Measurements from ENCODE around the gene SAT1.
"Not testable (repeated sequence)": the region's sequence is repeated elsewhere in the genome, so short reads cannot be mapped to it uniquely, and the experiment has no call there.

Gene SAT1

GRCh38 chrX:23782863-23783588 lies at the start of gene SAT1:
Gene SAT1 (plus strand): TSS chrX:23783173. CDS start chrX:23783352, 179 bp downstream.
- DNase-seq = peak; percentile 34

GRCh38 chrX:23736030-23736429 lies 46.9 kb upstream of the SAT1 start:
- no peak for DNase-seq

DNA sequence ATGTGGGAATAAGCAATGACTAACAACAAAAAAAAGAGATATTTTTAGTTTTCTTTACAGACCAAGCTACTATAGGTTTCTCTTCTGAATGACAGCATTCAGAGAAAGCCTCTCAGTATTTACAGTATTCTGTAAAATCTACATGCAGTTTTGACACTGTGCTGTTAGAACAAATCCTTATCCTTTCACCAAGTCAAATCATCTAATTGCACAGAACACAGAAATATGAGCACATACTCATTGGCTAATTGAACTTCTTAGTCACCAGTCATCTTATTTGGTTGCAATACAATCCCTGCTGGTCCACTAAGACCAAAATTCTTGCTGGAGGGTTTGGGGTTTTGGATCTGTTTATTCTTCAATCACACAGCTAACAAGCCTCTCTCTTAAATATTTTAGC lies 45.6 kb upstream of the SAT1 start:
- DNase-seq = no peak

- peak; percentile 46 for DNase-seq
These were observed 40.7 kb upstream of the SAT1 start for GRCh38 chrX:23742174-23742696.

DNA sequence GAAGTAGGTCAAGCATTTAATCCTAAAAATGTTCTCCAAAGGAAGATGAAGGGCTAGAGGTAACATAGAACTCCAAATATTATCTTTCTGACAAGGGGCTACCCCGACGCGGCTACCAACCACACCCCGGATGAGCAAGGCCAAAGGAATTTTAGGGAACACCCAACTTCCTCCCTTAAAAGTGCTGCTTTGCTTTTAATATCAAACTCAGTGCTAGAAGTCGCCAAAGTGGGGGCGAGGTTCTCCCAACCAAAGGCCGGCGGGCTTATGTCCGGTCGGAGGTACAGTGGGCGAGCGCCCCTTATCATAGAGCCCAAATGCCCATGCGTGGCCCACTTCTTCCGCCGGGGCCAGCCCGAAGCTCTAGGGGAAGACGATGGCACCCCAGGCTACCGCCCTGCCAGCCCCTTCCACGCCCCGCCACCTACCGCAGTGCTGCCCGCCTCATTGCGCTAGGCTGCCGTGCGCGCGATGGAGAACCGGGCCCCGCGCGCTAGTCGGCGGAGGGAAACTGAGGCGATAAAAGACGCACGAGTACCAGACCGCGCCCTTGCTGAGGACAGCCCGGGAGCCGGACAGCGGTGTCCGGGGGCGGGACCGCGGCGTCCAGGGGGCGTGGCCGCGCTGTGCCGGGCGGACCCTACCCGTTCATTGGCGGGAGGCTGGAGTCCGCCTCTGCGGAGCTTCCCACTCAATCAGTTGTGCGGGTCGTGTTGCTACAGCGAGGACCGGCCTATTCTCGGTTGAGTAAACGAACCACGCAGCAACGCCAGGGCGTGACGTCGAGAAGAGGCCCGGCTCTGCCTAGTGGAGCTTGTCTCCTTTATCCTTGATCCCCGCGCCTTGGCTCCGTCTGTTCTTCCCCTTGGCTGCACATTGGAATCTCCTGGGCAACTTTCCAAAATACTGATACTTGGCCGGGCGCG lies 40.0 kb upstream of the SAT1 start, which contains the start of gene ACOT9:
Gene ACOT9 (minus strand): TSS at position 580 of the 926 bp plus-strand sequence. CDS start 132 bp downstream, at position 448.
- DNase-seq = peak; percentile 76

DNA sequence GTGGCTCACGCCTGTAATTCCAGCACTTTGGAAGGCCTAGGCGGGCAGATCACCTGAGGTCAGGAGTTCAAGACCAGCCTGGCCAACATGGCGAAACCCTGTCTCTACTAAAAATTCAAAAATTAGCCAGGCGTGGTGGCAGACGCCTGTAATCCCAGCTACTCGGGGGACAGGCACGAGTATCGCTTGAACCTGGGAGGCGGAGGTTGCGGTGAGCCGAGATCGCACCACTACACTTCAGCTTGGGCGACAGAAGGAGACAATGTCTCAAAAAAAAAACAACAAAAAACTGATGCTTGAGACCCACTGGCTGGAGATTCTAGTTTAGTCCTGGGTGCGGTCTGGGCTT lies 39.4 kb upstream of the SAT1 start:
- not testable (repeated sequence) for DNase-seq

DNA sequence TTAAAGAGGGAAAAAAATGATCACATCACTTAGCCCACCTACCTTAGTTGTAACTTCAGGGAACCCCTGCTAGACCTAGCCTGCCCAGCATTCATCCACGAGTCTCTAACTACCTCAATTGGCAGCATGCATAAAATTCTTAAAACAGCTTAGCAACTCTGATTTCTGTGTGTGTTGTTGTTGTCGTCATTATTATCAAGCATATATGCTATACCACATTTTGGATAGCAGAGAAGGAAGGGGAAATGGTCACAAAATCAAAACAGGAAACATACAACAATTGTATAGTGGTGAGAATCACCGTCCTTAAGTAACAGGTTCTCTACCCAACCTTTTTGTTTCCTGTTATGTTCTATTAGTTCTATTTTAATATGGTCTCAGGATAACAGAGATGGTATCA lies 37.2 kb upstream of the SAT1 start:
- DNase-seq = no peak

DNA sequence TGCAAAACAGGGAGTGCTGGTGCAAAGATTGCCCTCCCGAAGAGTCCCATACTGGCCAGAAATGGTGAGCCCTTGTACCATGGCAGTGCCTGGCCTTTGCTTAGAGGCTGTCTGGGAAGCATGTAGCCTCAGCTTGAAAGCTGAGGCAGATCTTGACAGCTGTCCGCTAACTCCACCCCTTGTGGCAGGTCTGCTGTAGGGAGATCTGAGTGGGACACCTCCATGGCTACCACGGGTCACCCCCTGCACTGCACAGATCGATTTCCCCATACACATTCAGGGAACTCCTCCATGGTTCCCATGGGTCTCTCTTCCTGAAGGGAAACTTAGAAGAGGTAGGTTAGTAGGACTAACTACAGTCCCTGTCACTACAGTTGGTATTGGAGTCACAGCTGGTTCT lies 33.8 kb upstream of the SAT1 start:
- DNase-seq = no peak

- no peak for DNase-seq
These were observed 33.4 kb upstream of the SAT1 start for GRCh38 chrX:23749576-23749975.

- no peak for DNase-seq
These were observed 30.1 kb upstream of the SAT1 start for GRCh38 chrX:23752740-23753415.

DNA sequence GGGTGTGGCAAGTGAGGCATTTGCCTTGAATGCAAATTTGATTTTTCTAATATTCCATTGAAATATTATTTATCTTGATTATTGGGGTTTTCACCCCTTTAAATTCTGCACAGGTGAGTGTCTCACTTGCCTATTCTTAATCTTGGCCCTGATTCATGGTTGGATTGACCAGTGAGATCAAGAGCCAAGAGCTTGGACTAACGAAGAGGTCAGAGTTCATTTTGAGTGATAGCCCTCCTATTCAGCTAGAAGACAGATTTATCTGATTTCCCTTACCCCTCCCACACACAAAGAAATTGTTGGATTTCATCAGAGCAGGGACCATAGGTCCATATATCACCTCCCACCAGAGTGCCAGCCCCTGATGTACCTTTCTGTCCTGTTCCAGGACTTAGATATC lies 28.3 kb upstream of the SAT1 start:
- DNase-seq = no peak

DNA sequence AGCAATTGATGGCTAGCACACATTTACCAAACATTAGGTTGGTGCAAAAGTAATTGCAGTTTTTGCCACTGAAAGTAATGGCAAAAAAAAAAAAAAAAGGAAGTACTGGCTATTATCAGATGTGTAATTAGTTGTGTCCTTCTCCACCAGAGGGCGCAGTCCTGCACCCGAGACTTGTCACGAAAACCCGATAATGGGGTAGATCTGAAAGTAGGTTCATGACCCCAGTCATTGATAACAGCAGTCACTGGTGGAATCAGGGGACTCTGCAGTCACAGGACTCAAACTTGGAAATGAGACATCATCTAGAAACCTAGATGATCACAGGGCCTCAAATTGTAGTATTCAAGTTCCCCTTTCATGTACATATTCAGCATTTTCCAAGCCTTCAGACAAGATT lies 26.8 kb upstream of the SAT1 start:
- peak; percentile 41 for DNase-seq

DNA sequence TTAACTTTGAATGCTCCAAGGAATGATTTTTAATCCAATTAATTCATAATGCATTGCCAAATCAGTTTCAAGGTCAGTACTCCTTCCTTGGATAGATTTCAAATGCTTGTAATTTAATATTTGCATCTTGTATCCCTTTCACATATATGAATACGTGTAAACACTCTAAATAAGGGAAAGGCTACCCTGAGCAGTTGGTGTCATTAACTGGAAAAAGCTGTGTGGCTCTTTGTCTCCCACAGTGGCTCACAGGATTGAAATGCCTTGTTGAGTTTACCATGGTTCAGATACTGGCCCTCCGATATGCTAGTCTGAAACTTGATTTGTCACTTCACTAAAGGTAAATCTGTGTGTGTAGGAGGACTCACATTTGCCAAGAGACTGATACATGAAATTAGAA lies 23.2 kb upstream of the SAT1 start:
- DNase-seq = no peak

DNA sequence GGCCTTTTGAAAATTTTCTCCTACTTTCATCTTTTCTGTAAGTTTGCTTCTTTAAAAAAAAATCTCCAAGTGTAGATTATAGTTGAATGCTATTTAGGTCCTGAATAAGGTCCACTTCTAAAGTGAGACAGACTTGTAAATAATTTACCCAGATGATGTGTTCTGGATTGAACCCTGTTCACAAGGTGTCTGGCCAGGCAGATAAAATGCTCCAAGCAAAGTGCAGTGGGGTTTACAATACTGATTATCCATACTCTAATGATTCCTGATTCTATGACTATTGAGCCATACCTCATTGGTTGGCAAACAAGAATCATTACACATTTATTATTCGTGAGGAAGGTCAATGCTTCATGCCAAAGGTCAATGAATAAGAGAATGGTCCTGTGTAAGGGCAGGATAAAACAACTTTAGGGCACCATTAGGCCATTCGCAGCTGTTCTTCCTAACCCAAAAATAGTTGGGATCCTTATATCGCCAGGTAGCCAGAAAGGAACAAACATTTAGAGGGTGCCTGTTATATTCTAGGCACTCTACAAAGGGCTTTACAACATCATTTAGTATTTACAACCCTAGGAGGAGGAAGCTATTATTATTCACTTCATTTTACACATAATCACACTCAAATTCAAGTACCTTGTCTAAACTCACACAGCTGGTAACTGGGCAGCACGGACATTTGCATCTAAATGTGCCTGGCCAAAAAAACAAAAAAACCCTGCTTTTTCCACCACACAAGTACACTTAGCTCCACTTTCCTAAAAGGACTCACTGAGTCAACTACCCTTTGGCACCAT lies 18.6 kb upstream of the SAT1 start:
- no peak for DNase-seq

DNA sequence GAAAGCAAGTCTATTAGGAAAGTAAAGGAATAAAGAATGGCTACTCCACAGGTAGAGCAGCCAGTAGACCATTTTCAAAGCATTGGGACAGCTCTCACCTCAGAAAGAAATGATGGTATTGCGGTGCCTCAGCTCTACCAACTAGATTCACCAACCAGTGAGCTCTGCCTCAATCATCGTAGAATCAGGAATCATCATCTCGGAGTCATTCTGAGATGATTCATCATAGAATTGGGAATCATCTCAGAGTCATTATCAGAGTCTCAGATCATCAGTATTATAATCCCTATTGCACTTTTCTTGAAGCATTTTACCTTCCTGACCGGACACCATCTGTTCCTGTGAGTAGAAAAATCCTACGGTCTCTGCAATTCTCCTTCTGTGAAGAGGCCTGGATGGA lies 17.5 kb upstream of the SAT1 start:
- no peak for DNase-seq

DNA sequence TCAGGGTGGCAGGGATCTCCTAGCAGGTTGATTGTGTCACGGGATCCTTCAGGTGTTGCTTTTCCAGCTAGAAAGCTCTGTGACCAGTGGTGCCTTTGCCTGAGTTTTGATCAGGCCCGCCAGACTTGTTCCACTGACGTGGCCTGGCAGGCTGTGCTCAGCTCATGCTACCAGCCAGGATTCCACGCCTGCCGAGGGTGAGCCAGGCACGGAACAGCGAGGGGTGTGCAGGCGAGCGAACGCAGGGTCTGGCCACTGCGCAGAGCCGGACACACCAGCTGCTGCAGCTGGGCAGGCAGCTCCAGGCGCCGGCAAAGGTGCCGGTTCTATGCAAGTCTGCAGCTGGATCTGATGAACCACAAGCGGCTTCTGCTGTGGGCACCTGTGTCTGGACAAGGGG lies 17.1 kb upstream of the SAT1 start:
- no peak for DNase-seq

DNA sequence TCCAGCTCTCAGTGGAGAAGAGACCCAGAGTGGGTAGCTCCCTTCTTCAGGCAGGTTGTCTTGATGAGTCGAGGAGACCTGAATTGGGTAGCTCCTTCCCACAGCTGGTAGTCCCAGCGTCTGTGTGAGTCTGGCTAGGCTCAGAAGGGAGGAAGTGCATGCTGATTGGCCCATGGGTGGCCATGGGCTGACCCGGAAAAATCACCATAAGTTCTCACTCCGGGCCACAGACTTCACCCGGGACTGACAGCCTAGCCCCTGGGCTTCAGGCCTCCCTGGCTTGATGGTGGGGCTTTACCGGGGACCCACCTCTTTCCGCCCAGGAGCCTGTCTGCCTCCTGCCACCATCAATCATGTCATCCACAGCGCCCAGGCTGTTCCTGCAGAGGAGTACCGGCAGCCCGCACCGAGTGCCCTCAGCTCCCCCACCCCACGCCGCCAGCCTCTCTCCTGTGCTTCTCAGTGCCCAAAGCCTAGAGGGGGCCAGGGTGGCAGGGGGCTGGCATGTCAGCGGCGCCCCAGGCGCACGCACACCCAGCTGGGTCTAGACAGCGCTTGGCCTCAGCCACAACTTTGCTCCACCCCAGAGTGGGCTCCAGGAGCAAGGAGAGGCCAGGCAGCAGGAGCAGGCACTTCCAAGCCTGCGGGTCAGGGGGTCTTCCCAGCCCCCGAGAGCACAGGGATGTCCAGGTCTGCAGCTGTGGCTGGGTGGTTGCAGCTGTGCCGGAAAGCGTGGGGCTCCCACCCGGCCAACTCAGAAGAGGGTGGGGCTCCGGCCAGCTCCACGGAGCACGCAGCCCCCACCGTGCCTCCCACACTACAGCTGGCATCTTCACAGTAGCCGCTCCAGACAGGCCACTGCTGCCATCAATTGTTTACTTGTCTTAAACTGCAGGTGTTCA lies 16.1 kb upstream of the SAT1 start:
- no peak for DNase-seq

- no peak for DNase-seq
These were observed 12.8 kb upstream of the SAT1 start for GRCh38 chrX:23770142-23770541.

- DNase-seq = not testable (repeated sequence)
These were observed 11.9 kb upstream of the SAT1 start for GRCh38 chrX:23771086-23771485.

- no peak for DNase-seq
These were observed 9.3 kb upstream of the SAT1 start for GRCh38 chrX:23773601-23774175.

GRCh38 chrX:23776363-23776762 lies 6.6 kb upstream of the SAT1 start:
- no peak for DNase-seq

All from 8988T (cell line).